Measurements from ENCODE around the gene AMIGO1.

Gene AMIGO1

GRCh38 chr1:109531826-109532364 lies 22.4 kb upstream of the AMIGO1 start:
- no peak for DNase-seq

GRCh38 chr1:109531380-109531779 lies 21.9 kb upstream of the AMIGO1 start:
- no peak for DNase-seq

- DNase-seq = no peak
These were observed 21.0 kb upstream of the AMIGO1 start for GRCh38 chr1:109530457-109531087.

- DNase-seq = no peak
These were observed 20.4 kb upstream of the AMIGO1 start for GRCh38 chr1:109529881-109530456.

GRCh38 chr1:109528712-109529111 lies 19.2 kb upstream of the AMIGO1 start:
- DNase-seq = no peak

- no peak for DNase-seq
These were observed 18.5 kb upstream of the AMIGO1 start for GRCh38 chr1:109527846-109528695.

- no peak for DNase-seq
These were observed 17.7 kb upstream of the AMIGO1 start for GRCh38 chr1:109527098-109527811.

- DNase-seq = no peak
These were observed 14.2 kb upstream of the AMIGO1 start for GRCh38 chr1:109523706-109524105.

GRCh38 chr1:109522026-109522425 lies 12.5 kb upstream of the AMIGO1 start:
- DNase-seq = no peak

GRCh38 chr1:109521002-109521951 lies 11.8 kb upstream of the AMIGO1 start:
- DNase-seq = no peak

- no peak for DNase-seq
These were observed 7.8 kb upstream of the AMIGO1 start for GRCh38 chr1:109517337-109517736.

GRCh38 chr1:109516872-109517271 lies 7.3 kb upstream of the AMIGO1 start:
- DNase-seq = no peak

GRCh38 chr1:109514846-109515245 lies 5.3 kb upstream of the AMIGO1 start:
- DNase-seq = no peak

- no peak for DNase-seq
These were observed 3.7 kb upstream of the AMIGO1 start for GRCh38 chr1:109513110-109513710.

- DNase-seq = no peak
These were observed 703 bp downstream of the AMIGO1 start for GRCh38 chr1:109508873-109509175.

GRCh38 chr1:109508001-109508872 lies 1.3 kb downstream of the AMIGO1 start:
- DNase-seq = no peak

- DNase-seq = no peak
These were observed 4.6 kb downstream of the AMIGO1 start for GRCh38 chr1:109504974-109505373.

- no peak for DNase-seq
These were observed 5.6 kb downstream of the AMIGO1 start for GRCh38 chr1:109503935-109504334.

- peak; percentile 51 for DNase-seq
These were observed 7.1 kb downstream of the AMIGO1 start for GRCh38 chr1:109502364-109502851.

- peak; percentile 55 for DNase-seq
These were observed 7.7 kb downstream of the AMIGO1 start for GRCh38 chr1:109501644-109502363.

Data from hematopoietic multipotent progenitor cell treated with erythropoietin and hydrocortisone succinate and interleukin-3 and kit ligand, for 6 days (in vitro differentiated cells).